LoVo (cell line): Measurements from ENCODE around the gene GRAMD1B.

ENCODE experiments used
- DNase-seq: peaks from one replicate; pipeline ENCODE4 v3.0.0-alpha.2; 2016; ENCODE audit warnings: low spot score

The GRAMD1B gene

GRCh38 chr11:123588117-123588863, 158.2 kb downstream of the GRAMD1B start:
- DNase-seq, result peak; percentile 63

DNA sequence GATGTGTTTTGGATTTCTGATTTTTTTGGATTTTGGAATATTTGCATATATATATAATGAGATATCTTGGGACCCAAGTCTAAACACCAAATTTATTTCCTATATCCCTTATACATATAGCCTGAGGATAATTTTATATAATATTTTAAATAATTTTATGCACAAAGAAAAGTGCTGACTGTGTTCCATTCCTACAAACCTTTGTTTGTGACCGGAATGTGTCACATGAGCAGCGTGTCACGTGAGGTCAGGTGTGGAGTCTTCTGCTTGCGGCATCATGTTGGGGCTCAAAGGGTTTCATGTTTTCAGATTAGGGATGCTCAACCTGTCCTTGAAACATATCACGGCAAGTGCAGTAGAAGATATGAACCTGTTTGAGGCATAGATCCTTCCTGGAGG, 158.8 kb downstream of the GRAMD1B start:
- no peak for DNase-seq

- peak; percentile 60 for DNase-seq
Observed at GRCh38 chr11:123590296-123590912, 160.3 kb downstream of the GRAMD1B start.

GRCh38 chr11:123593570-123593969, 163.5 kb downstream of the GRAMD1B start:
- no peak for DNase-seq

DNA sequence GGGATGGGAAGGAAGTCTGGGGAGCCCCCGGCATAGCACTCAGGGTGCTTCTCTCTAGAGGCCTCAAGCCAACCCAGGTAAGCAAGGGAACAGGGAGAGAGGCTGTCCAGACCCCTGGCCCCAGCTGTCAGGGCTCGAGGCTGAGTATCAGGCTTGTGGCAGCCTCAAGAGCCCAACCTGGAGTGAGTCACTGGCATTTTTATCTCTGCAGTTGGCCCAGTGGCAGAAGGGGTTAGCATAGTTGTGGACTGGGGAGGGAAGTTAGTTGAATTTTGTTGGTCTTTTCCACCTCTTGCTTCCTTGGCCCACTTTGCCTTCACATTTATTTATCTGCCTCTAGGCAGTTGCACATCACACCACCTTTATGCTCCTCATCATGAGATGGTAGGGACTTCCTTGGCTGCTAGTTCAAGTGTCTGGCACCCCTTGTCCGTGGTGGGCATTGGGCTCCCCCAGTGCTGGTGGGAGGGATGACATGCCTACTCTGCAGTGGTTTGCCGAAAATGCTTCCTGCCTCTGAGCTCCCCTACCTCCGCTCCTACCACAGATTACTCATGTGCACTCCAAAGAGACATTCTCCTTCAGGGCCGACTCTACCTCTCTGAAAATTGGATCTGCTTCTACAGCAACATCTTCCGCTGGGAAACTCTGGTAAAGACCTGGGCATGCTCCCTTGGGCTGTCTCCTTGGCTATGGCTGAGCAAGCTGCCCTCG, 164.3 kb downstream of the GRAMD1B start:
- no peak for DNase-seq

DNA sequence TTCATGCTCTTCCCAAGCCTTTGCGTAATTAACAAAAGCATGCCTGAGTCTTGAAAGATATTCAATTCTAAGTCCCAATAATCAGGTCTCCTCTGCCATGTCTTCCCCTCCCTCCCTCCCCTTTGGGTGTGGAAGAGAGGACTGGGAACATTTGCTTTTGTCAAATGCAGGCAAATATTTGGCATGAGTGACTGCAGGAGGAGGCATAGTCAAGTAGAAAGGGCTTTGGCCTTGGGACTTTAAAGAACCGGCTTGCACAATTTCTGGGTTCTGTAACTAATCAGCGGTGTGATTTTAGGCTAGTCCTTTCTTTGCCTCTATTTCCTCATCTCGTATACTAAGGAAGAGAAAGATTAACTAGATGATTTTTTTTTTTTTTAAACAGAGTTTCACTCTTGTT, 164.9 kb downstream of the GRAMD1B start:
- no peak for DNase-seq

DNA sequence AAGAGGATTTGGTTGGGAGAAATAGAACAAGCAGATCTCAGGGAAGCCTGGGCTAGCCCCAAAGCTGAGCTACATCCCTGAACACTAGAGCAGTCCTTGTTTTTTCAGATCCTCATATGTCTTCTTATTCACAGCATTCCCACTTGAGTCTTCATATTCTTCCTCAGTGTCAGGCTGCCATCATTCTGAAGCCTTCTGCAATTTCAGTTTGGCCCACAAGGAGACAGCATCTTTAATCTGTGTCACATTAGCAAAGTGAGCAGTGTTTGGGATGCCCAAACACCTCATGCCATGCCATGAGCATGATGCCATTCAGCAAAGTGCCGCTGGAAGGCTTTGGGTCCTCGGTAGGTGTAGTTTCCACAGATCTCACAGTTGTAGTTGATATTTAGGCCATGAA, 167.8 kb downstream of the GRAMD1B start:
- DNase-seq, result no peak

DNA sequence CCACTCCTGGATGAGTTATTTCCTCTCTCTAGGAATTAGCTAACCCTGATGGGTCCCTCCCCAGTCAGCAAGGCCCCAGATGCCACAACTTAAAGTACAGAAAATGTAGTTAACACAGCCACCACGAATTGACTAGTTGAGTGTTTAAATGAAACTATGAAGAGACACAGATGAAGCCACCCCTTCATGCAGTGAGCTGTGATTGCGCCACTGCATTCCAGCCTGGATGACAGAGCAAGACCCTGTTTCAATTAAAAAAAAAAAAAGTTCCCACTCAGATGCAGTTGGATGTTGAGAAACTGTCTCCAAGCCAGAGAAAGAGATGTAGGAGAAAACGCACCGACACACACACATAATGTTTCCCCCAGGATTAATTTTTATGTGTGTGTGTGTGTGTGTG, 171.1 kb downstream of the GRAMD1B start:
- no peak for DNase-seq

GRCh38 chr11:123601743-123602142, 171.7 kb downstream of the GRAMD1B start:
- DNase-seq, result no peak

DNA sequence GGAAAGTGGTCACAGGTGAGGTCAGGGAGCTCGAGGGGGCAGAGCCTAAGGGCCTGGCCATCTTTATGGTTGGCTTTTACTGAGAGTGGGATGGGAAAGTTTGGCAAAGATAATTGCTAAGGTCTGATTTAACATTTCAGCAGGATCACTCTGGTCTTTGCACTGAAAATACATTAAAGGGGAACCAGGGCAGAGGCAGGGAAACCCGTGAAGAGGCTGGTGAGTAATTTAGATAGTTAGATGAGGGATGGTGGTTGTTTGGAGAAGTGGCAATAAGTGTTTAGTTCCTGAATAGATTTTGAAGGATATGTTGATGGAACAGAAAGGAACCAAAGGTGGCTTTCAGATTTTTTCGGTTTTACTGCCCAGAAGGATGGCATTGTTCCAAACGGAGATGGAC, 173.6 kb downstream of the GRAMD1B start:
- no peak for DNase-seq

- no peak for DNase-seq
Observed at GRCh38 chr11:123607781-123608180, 177.7 kb downstream of the GRAMD1B start.

DNA sequence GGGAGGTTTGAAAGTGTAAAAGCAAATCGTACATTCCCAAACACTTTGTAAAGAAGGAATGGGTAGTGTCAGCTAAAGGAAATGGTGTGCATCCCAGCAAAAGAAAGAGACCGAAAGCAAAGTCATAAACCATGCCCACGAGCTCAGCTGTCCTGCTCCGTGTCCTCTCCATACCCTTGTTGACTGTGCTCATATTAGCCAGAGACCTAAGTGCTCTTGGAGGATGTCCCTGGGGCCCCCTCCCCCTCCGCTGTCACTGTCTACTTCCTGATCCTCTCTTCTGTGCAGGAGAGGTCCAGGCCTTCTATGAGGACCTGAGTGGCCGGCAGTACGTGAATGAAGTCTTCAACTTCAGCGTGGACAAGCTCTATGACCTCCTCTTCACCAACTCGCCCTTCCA, 178.3 kb downstream of the GRAMD1B start:
- no peak for DNase-seq

GRCh38 chr11:123608945-123609344, 178.9 kb downstream of the GRAMD1B start:
- no peak for DNase-seq

DNA sequence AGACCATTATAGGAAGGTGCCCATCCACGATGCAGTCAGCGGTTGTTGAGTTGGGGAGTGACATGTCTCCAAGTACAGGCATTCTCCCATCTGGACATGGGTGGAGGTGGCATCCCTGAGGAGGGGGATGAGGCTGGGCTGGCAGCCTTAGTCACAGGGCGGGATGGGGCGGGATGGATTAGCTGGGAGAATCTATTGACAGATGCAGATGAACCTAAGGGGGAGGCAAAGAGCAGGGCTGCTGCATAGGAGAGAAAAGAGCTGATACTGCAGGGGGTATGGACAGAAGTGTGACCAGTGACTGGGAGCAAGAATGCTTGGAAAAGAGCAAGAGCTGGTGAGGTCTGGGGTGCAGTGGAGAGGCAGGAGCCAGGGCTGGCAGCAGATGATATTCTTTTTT, 181.6 kb downstream of the GRAMD1B start:
- DNase-seq, result no peak

- no peak for DNase-seq
Observed at GRCh38 chr11:123616505-123617198, 186.6 kb downstream of the GRAMD1B start.

DNA sequence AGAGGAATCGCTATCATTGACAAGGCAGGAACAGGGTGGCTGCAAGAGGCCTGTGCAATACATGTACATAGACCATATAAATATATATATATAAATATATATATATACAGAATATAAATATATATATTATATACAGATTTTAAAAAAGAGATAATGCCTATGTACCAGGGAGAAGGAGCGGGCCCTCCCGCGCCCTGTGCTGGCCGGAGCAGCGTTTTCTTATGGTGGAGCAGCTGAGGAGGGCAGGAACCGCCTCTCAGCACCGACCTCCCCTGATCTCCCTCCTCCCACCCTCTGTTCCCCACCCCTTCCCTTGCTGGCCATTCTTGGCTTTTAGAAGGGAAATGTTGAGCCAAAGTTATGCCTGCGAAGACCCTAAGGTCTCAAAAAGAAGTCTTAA, 192.5 kb downstream of the GRAMD1B start:
- no peak for DNase-seq

- DNase-seq, result no peak
Observed at GRCh38 chr11:123624974-123625373, 194.9 kb downstream of the GRAMD1B start.

DNA sequence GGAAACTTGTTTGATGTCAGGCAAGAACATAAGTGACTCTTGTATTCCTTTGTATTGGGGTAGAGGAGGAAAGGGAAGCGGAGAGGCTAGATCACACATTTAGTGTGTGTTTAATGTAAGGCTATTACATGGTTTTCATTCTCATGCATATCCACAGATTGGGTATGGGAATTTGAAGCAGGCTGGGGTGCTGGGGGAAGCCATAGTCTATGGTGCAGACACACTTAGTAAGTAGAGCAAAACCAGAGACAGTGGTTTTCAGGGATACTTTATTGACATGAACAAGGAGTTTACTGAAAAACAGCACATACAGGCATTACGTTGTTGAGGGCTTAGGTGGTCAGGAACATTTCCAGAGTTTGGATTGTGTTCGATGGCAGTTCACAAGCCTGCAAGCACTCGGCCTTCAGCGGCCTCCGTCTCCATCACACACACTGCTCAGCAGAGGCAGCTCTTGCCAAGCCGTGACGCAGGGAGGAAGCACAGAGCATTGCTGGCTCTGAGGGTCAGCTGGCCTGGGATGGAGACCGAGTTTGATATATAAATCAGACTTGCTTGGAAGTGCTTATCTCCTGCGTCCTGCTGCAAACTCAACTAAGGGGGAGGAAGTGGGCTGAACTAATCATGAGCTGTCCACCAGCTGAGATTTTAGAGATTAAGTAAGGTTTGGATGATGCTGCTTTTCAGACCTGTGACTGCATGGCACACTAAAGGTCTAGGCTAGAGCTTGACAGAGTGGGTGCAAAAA, 199.0 kb downstream of the GRAMD1B start:
- no peak for DNase-seq

- DNase-seq, result no peak
Observed at GRCh38 chr11:123630126-123630608, 200.1 kb downstream of the GRAMD1B start.

- no peak for DNase-seq
Observed at GRCh38 chr11:123640029-123640428, 210.0 kb downstream of the GRAMD1B start.

GRCh38 chr11:123640677-123641494, 210.8 kb downstream of the GRAMD1B start:
- peak; percentile 29 for DNase-seq
